Brain microvascular endothelial cell (primary cell): ENCODE measurements around the gene RETN.

ENCODE experiments used
- DNase-seq: peaks from one replicate; pipeline ENCODE4 v3.0.0-alpha.2; 2020
- H3K27ac ChIP-seq: fragments of 250-450 bp; sonication (Bioruptor Pico); 2 replicates; pipeline ENCODE4 v1.5.1; 2020; ENCODE audit warnings: mild to moderate bottlenecking, moderate library complexity
- H3K27me3 ChIP-seq: fragments of 250-450 bp; sonication (Bioruptor Pico); replicated peaks from 2 replicates; pipeline ENCODE4 v1.5.1; 2020; ENCODE audit warnings: mild to moderate bottlenecking
- H3K36me3 ChIP-seq: fragments of 250-450 bp; sonication (Bioruptor Pico); replicated peaks from 2 replicates; pipeline ENCODE4 v1.5.1; 2020; ENCODE audit warnings: mild to moderate bottlenecking
- H3K4me3 ChIP-seq: 2 replicates; pipeline ENCODE4 v1.5.1; 2011; ENCODE audit warnings: low read depth, mild to moderate bottlenecking, control low read depth, low read length, moderate library complexity
- in situ Hi-C: cut with HindIII; loops from 2 replicates; pipeline ENCODE4 v1.10.0; 2017; ENCODE audit warnings: low sequenced_read_pairs, low pct_ligation_motif_present
- TF ChIP-seq, protein P1 (sequence below): IDR thresholded peaks from 2 replicates; pipeline ENCODE4 v1.5.1; 2011; ENCODE audit warnings: low read depth, mild to moderate bottlenecking, moderate library complexity, low read length, control low read depth, inconsistent platforms; ENCODE audit errors: missing control alignments

RETN gene

DNA sequence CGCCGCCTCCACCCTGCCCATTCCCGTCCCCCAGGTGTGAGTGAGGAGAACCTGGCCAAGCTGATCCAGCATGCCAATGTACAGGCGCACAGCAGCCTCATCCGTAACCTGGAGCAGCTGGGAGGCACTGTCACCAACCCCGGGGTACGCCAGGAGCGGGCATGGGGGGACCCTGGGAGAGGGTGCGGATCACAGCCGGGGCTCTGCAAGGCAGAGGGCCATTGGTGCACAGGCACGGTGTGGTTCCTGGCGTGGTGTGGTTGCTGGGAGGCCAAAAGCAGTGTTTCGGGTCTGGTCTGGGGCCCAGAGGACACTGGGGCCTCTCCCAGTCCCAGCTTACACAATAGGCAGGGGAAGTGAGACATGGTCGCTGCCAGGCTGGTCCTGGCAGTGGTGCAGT, 23.7 kb upstream of the RETN start:
- in situ Hi-C loops, result no loop called here
- TF ChIP-seq, protein P1, sequence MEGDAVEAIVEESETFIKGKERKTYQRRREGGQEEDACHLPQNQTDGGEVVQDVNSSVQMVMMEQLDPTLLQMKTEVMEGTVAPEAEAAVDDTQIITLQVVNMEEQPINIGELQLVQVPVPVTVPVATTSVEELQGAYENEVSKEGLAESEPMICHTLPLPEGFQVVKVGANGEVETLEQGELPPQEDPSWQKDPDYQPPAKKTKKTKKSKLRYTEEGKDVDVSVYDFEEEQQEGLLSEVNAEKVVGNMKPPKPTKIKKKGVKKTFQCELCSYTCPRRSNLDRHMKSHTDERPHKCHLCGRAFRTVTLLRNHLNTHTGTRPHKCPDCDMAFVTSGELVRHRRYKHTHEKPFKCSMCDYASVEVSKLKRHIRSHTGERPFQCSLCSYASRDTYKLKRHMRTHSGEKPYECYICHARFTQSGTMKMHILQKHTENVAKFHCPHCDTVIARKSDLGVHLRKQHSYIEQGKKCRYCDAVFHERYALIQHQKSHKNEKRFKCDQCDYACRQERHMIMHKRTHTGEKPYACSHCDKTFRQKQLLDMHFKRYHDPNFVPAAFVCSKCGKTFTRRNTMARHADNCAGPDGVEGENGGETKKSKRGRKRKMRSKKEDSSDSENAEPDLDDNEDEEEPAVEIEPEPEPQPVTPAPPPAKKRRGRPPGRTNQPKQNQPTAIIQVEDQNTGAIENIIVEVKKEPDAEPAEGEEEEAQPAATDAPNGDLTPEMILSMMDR, result no peak
- no peaks in the 10 kb centered on the region for H3K36me3 ChIP-seq
- no peak overlapping the region for H3K27ac ChIP-seq
- H3K27me3 ChIP-seq, result no peaks in the 10 kb centered on the region
- DNase-seq, result no peak
- H3K4me3 ChIP-seq, result no peak overlapping the region

- no peaks in the 10 kb centered on the region for H3K27me3 ChIP-seq
- TF ChIP-seq, protein P1, result no peak
- H3K4me3 ChIP-seq, result no peak overlapping the region
- no peak overlapping the region for H3K27ac ChIP-seq
- no peak for DNase-seq
- in situ Hi-C loops, result no loop called here
- no peaks in the 10 kb centered on the region for H3K36me3 ChIP-seq
These were observed 23.0 kb upstream of the RETN start for GRCh38 chr19:7645656-7646425.

DNA sequence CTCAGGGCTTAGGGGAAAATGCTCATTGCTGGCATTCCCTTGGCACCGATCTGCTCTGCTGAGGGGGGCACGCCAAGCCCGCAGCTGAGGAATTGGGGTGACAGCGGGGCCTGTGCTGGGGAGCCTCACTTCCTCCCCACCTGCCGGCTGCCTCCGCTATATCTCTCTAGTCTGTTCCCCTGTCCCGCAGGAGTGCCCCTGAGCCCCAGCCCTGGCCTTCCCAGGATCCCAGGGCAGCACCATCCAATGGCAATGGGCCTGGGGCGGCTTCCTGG, 22.5 kb upstream of the RETN start:
- no peaks in the 10 kb centered on the region for H3K27me3 ChIP-seq
- TF ChIP-seq, protein P1, result no peak
- DNase-seq, result no peak
- no peaks in the 10 kb centered on the region for H3K36me3 ChIP-seq
- no peak overlapping the region for H3K4me3 ChIP-seq
- H3K27ac ChIP-seq, result no peak overlapping the region
- in situ Hi-C loops, result no loop called here

- TF ChIP-seq, protein P1, result no peak
- no peaks in the 10 kb centered on the region for H3K36me3 ChIP-seq
- in situ Hi-C loops, result no loop called here
- no peak for DNase-seq
- no peak overlapping the region for H3K27ac ChIP-seq
- no peak overlapping the region for H3K4me3 ChIP-seq
- no peaks in the 10 kb centered on the region for H3K27me3 ChIP-seq
These were observed 21.7 kb upstream of the RETN start for GRCh38 chr19:7647156-7647555.

DNA sequence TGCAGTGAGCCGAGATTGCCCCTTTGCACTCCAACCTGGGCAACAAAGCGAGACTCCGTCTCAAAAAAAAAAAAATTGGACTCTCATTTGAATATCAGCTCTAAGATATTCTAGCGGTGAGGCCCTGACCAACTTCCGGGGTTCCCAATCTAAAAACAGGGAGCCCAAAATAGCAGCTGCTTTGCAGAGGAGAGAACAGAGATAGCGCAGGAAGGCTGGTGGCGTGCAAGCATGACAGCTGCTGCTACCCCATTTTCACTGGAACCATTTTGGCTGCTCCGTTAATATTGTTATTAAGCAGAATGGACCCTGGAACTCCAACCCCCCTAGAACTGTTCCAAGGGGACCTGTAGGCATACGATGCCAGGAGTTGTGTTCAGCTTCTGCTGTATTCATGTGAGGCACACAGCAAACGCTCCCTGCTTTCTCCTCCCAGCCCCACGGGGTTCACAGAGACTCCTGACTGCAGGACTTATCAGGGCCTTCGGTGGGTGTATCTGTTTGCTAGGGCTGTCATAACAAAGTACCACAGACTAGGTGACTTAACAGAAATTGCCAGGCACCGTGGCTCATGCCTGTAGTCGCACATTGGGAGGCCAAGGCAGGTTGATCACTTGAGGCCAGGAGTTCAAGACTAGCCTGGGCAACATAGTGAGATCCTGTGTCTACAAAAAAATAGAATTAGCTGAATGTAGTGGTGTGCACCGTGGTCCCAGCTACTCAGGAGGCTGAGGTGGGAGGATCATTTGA, 20.4 kb upstream of the RETN start:
- Histone ChIP-seq H3K27me3 (no peaks in the 10 kb centered on the region), H3K4me3 (no peak overlapping the region), H3K27ac (no peak overlapping the region), H3K36me3 (no peaks in the 10 kb centered on the region)
- TF ChIP-seq, protein P1, result no peak
- no peak for DNase-seq
- in situ Hi-C loops, result no loop called here
